ENCODE results near the gene GRIA4.

- TF ChIP-seq POLR2A (IDR thresholded peaks at IDR 0.05; ENCODE audit: low read length), result no peak
- TF ChIP-seq GATA1 (IDR thresholded peaks at IDR 0.05; ENCODE audit: low read depth, low read length), result no peak
These were observed 1.1 kb downstream of the GRIA4 start for GRCh38 chr11:105610871-105611571.

All from erythroblast (primary cell).